Measurements from ENCODE around the gene FIZ1. TPM values are rescaled to one million over a fixed set of nuclear protein-coding genes. Genes with fewer than 3 reads are reported as not detected.
A peak's percentile ranks its signal among the peaks of the same experiment; 100 is the strongest.

Gene FIZ1
- total RNA-seq = 17.5 and 21.2 TPM in 2 replicates

GRCh38 chr19:55599468-55599841, at the start of gene FIZ1:
Gene FIZ1, minus strand, starts transcription at chr19:55599517. Its CDS starts 1,652 bp downstream, at chr19:55597865.
- Mint-ChIP-seq H3K27ac (peak within 1 kb of the TSS; percentile 99), H3K27me3 (no peaks in the 10 kb centered on the region), H3K4me3 (peak within 1 kb of the TSS; percentile 99), H3K36me3 (ENCODE audit: low read depth) (peaks cover 38% of the 10 kb centered on the region), H3K9me3 (peaks cover 3% of the 10 kb centered on the region), H3K4me1 (peaks cover 17% of the 10 kb centered on the region)
- no peak for TF ChIP-seq CTCF (IDR thresholded peaks at IDR 0.05)
- DNase-seq (peak; percentile 92), ATAC-seq (ENCODE audit: low read depth) (peak; percentile 69)
- ChIA-PET CTCF (interaction anchor here (1.1 to 1.7 kb wide), 4 partner anchors 32 to 210 kb away, joined by 3 to 7 read pairs (median 6); no protein-coding TSS in a partner anchor), POLR2A (interaction anchor here (0.7 to 4.5 kb wide), 37 partner anchors 10 to 1484 kb away, joined by 3 to 53 read pairs (median 6); partner anchors contain the start of genes CCDC106, CNOT3, HSPBP1 and ISOC2)
- intact Hi-C loops (cut with micrococcal nuclease) = loop anchor here (1.0 to 2.0 kb wide), 9 partner anchors 12 to 260 kb away; partner anchors contain the start of genes KMT5C, RPL28, ZNF579 and ZNF628

- ChIA-PET POLR2A (interaction anchor here (0.8 to 4.7 kb wide), 5 partner anchors 11 to 564 kb away, joined by 3 to 45 read pairs (median 5); partner anchors contain the start of genes FIZ1 and ZNF524), CTCF (interaction anchor here (0.7 to 1.7 kb wide), 2 partner anchors 16 to 145 kb away, joined by 3 to 4 read pairs; no protein-coding TSS in a partner anchor)
- DNase-seq (no peak), ATAC-seq (ENCODE audit: low read depth) (no peak)
- H3K9me3 Mint-ChIP-seq = no peaks in the 10 kb centered on the region
- no peak for TF ChIP-seq CTCF (IDR thresholded peaks at IDR 0.05)
- peaks cover 59% of the 10 kb centered on the region for H3K4me1 Mint-ChIP-seq
- peak overlapping the region; percentile 80 for H3K27ac Mint-ChIP-seq
- intact Hi-C loops (cut with micrococcal nuclease) = loop anchor here (10.0 kb wide), 2 partner anchors 666 to 1184 kb away; partner anchors contain the start of genes LENG9 and ZSCAN5A
- H3K4me3 Mint-ChIP-seq = peak overlapping the region; percentile 83
- H3K36me3 Mint-ChIP-seq (ENCODE audit: low read depth) = peaks cover 37% of the 10 kb centered on the region
- H3K27me3 Mint-ChIP-seq = no peaks in the 10 kb centered on the region
Measured at GRCh38 chr19:55648585-55649267, 49.4 kb upstream of the FIZ1 start.

GRCh38 chr19:55647732-55648584, 48.6 kb upstream of the FIZ1 start, which contains the start of gene CCDC106:
Gene CCDC106, plus strand, starts transcription at chr19:55648212. Its CDS starts 835 bp downstream, at chr19:55649047.
- H3K27ac Mint-ChIP-seq = peak within 1 kb of the TSS; percentile 95
- ATAC-seq (ENCODE audit: low read depth) (peak; percentile 23), DNase-seq (peak; percentile 76)
- H3K36me3 Mint-ChIP-seq (ENCODE audit: low read depth) = peaks cover 39% of the 10 kb centered on the region
- ChIA-PET POLR2A (interaction anchor here (0.6 to 4.7 kb wide), 13 partner anchors 10 to 564 kb away, joined by 3 to 45 read pairs (median 10); partner anchors contain the start of genes FIZ1, HSPBP1, ZNF524 and ZNF628), CTCF (interaction anchor here (1.0 to 4.4 kb wide), 2 partner anchors 11 to 15 kb away, joined by 4 to 33 read pairs; no protein-coding TSS in a partner anchor)
- H3K27me3 Mint-ChIP-seq = no peaks in the 10 kb centered on the region
- no peak for TF ChIP-seq CTCF (IDR thresholded peaks at IDR 0.05)
- no peaks in the 10 kb centered on the region for H3K9me3 Mint-ChIP-seq
- intact Hi-C loops (cut with micrococcal nuclease) = loop anchor here (10.0 kb wide), 2 partner anchors 667 to 1183 kb away; partner anchors contain the start of genes LENG9 and ZSCAN5A
- peak within 1 kb of the TSS; percentile 95 for H3K4me3 Mint-ChIP-seq
- H3K4me1 Mint-ChIP-seq = peaks cover 61% of the 10 kb centered on the region

- intact Hi-C loops (cut with micrococcal nuclease) = loop anchor here (10.0 kb wide), 2 partner anchors 668 to 1182 kb away; partner anchors contain the start of genes LENG9 and ZSCAN5A
- CTCF ChIA-PET = interaction anchor here (0.8 to 4.4 kb wide), 3 partner anchors 10 to 47 kb away, joined by 3 to 33 read pairs (median 4); partner anchors contain the start of genes FIZ1 and ZNF524
- DNase-seq (no peak), ATAC-seq (ENCODE audit: low read depth) (peak; percentile 22)
- Mint-ChIP-seq H3K4me1 (peaks cover 62% of the 10 kb centered on the region), H3K27me3 (no peaks in the 10 kb centered on the region), H3K4me3 (peak overlapping the region; percentile 95), H3K9me3 (no peaks in the 10 kb centered on the region), H3K27ac (peak overlapping the region; percentile 95), H3K36me3 (ENCODE audit: low read depth) (peaks cover 36% of the 10 kb centered on the region)
- no peak for TF ChIP-seq CTCF (IDR thresholded peaks at IDR 0.05)
- POLR2A ChIA-PET = interaction anchor here (0.6 to 4.7 kb wide), 13 partner anchors 10 to 1199 kb away, joined by 3 to 45 read pairs (median 10); partner anchors contain the start of genes FIZ1, LENG8, ZNF524 and ZNF628
Measured at GRCh38 chr19:55646889-55647731, 47.8 kb upstream of the FIZ1 start.

Data from activated B cell treated with CpG ODN at 0.5 μM for 24 hours (primary cell).